NCI-H446 treated with DMSO at 0.1 percent for 48 hours (cell line): ENCODE measurements around the gene USP40.
"Not testable (repeated sequence)": the region's sequence is repeated elsewhere in the genome, so short reads cannot be mapped to it uniquely, and the experiment has no call there.

ENCODE experiments used
- DNase-seq: peaks from one replicate; lab custom pipeline; 2025; lab: John Stamatoyannopoulos, UW

USP40 gene, protein sequence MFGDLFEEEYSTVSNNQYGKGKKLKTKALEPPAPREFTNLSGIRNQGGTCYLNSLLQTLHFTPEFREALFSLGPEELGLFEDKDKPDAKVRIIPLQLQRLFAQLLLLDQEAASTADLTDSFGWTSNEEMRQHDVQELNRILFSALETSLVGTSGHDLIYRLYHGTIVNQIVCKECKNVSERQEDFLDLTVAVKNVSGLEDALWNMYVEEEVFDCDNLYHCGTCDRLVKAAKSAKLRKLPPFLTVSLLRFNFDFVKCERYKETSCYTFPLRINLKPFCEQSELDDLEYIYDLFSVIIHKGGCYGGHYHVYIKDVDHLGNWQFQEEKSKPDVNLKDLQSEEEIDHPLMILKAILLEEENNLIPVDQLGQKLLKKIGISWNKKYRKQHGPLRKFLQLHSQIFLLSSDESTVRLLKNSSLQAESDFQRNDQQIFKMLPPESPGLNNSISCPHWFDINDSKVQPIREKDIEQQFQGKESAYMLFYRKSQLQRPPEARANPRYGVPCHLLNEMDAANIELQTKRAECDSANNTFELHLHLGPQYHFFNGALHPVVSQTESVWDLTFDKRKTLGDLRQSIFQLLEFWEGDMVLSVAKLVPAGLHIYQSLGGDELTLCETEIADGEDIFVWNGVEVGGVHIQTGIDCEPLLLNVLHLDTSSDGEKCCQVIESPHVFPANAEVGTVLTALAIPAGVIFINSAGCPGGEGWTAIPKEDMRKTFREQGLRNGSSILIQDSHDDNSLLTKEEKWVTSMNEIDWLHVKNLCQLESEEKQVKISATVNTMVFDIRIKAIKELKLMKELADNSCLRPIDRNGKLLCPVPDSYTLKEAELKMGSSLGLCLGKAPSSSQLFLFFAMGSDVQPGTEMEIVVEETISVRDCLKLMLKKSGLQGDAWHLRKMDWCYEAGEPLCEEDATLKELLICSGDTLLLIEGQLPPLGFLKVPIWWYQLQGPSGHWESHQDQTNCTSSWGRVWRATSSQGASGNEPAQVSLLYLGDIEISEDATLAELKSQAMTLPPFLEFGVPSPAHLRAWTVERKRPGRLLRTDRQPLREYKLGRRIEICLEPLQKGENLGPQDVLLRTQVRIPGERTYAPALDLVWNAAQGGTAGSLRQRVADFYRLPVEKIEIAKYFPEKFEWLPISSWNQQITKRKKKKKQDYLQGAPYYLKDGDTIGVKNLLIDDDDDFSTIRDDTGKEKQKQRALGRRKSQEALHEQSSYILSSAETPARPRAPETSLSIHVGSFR

DNA sequence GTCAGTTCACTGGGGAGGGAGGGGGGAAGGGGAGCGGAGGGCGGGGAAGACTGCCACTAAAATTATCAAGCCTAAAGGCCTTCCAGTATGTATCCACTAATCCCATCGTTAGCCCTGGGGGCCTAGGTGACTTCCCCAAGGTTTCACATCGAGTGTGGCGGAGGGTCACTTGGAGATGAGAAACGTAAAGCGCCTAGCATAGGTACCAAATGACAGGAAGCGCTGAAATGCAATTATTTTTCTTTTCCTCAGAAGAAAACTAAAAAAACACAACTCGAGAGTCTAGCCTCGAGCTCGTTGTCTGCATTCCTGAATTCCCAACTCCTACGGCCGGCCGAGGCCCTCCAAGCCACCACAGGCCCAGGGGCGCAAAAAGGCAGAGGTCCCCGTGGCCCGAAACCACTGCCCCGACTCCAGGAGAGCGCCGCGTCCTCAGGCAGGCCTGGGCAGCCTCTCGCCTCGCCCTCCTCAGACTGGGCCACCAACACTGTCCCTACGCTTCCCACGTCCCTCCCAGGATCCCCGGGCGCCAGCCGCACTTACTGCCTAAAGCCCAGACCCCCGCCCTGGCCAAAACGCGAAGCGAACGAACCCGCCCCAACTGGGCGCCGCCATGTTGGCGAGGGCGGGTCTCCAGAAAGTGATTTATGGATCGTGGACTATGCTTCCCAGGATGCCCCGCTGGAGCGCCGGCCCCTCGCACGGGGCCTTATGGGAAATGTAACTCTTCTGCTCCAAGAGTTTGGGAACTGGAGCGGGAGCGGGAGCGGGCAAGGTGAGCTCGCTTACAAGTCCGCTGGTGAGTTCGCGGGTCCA lies at the start of gene USP40:
Gene USP40, minus strand, starts transcription at position 642 of the 816 bp plus-strand sequence. CDS start 1,228 bp downstream, outside the sequence.
- DNase-seq: peak; percentile 88

DNA sequence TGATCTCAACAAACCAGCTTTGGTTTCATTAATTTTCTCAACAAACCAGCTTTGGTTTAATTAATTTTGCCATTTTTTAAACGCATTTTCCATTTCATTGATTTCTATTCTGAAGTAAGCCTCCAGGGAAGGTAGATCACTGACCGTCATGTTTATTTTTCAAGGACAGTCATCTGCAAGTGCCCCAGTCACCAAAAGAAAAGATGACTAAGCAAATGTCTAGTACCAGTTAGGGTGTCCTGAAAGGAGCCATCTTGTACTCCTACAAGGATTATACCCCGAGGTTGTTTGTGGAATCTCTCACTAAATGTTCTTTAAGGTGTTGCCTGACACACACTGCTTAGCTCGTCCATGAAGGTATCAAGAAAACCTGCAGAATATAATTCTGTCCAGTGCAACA lies 44.7 kb upstream of the USP40 start:
- no peak for DNase-seq

DNA sequence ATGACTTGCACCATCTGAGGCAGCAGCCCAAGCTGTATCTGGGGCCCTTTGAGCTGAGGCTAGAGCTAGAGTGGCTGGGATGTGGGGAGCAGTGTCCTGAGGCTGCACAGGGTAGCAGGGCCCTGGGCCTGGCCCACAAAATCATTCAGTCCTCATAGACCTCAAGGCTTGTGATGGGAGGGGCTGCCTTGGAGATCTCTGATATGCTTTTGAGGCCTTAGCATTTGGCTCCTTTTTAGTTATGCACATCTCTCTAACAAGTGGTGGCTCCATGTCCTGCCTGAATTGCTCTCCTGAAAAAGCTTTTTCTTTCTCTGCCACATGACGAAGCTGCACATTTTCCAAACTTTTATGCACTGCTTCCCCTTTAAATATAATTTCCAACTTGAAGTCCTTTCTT lies 39.1 kb upstream of the USP40 start:
- DNase-seq: no peak

DNA sequence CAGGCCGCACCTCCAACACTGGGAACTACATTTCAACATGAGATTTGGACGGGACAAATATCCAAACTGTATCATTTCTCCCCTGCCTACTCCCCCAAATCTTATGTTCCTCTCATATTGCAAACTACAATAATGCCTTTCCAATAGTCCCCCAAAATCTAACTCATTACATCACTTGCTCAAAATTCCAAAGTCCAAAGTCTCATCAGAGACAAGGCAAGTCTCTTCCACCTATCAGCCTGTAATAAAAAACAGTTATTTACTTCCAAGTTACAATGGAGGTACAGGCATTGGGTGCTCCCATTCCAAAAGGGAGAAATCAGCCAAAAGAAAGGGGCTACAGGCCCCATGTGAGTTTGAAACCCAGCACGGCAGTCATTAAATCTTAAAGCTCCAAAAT lies 38.2 kb upstream of the USP40 start:
- no peak for DNase-seq

DNA sequence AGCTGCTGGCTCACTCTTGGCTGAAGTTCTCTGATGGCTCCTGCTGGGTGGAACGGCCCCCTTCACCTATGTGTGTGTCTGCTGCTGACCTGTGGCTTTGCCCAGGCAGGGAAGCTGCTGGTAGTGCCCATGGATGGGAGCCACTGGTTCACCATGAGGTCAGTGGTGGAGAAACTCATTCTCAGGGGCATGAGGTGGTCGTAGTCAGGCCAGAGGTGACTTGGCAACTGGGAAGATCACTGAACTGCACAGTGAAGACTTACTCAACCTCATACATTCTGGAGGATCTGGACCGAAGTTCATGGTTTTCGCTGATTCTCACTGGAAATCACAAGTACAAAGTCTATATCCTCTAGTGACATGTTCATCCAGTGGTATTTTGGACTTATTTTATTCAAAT lies 36.9 kb upstream of the USP40 start:
- DNase-seq: no peak

DNA sequence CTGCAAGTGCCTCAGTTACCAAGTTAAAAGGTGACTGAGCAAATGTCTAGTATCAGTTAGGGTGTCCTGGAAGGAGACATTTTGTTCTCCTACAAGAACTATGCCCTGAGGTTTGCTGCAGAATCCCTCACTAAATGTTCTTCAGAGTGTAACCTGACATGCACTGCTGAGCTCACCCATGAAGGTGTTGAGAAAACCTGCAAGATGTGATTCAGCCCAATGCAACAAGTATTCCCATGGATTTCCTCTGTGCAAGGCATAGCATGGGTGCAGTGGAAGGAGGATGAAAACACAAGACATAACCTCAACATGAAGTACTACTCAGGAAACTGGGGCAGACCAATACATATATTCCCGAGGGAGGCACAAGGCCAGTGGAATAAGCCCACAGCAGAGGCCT lies 35.5 kb upstream of the USP40 start:
- no peak for DNase-seq

DNA sequence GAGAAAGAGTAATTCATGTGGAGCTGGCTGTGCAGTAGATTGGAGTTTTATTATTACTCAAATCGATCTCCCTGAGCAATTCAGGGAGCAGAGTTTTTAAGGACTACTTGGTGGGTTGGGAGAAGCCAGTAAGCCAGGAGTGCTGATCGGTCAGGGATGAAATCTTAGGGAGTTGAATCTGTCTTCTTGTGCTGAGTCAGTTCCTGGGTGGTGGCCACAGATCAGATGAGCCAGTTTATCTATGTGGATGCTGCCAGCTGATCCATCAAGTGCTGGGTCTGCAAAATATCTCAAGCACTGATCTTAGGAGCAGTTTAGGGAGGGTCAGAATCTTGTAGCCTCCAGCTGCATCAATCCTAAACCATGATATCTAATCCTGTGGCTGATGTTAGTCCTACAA lies 33.8 kb upstream of the USP40 start:
- DNase-seq: no peak

DNA sequence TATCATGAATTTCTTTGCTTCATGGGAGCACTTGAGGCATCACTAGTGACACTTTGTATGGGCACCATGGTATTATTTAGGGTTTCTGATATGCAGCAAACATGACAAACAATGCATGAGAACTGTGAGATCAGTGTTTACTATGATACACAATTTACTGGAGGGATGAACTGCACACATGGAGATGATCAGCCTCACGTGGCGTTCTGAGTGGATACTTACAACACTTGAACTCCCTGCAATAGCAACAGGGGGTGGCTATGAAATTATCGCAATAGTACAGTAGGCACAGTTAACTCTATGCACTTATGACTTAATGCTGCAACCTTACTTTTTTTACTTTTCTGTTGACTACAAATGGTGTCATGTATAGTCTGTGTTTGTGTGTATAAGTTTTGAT lies 32.4 kb upstream of the USP40 start:
- no peak for DNase-seq

DNA sequence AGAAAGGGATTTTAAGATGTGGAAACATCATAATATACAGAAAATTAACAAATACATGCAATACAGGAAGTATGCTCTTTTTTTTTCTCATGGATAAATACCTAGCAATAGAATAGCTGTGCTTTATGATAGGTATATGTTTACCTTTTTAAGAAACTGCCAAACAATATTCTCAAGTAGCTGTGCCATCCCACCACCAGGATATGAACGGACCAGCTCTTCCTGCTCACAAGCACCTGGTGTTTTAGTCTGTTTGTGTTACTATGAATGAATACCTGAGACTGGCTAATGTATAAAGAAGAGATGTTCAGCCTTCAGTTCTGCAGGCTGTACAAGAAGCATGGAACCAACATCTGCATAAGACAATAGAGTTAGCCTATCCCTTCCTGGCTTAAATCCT lies 30.9 kb upstream of the USP40 start:
- no peak for DNase-seq

DNA sequence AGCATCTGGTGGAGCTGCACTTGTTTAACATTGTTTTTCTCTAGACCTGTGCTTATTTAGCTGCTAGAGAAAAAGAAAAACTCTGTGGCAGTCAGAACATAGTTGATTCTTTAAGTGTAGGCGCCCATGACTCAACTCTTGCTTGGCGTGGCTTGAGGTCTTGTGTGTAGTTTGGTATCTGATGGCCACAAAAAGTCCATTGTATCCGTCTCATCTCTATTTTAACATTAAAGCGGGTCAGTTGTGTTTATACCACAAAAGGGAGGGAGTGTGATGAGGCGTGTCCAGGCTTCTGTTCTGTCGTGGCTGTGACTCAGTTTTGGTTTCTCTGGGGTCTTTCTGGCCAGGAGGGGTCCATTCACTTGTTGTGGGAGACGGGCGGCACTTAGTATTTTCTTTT lies 26.6 kb upstream of the USP40 start:
- DNase-seq: no peak

DNA sequence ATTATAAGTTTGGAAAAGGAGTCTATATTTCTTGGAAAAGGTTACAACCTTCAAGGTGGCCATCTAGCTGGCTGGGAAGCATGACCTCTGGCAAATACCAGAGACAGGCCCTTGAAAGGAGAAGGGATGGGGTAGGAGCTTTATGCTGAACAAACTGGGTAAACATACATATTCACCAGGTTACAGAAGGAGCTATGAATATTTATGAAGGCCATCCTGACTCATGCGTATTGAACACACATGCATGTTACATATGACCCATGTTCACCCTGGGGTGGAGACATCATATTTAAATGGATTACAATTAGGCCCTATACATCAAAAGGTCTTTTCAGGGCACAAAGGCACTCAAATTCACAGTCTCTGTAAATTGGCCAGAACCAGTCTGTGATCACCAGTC lies 26.1 kb upstream of the USP40 start:
- DNase-seq: not testable (repeated sequence)

DNA sequence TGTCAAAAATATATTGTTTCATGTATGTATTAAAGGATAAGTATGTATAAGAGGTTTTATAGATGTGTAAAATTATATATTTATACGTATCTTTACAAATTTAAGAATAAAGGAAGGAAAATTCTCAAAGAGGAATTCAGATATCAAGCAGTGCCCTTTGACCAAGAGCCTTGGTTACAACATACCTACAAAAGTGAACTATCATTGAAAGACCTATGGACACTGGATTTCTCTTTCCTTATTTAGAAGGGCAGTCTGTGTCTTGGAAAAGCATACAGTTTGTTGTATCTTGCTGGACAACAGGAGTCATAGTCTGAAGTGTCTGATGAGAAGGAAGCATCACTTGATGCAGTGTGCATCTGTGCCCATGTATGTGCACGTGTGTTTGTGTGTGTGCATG lies 21.8 kb upstream of the USP40 start:
- no peak for DNase-seq

DNA sequence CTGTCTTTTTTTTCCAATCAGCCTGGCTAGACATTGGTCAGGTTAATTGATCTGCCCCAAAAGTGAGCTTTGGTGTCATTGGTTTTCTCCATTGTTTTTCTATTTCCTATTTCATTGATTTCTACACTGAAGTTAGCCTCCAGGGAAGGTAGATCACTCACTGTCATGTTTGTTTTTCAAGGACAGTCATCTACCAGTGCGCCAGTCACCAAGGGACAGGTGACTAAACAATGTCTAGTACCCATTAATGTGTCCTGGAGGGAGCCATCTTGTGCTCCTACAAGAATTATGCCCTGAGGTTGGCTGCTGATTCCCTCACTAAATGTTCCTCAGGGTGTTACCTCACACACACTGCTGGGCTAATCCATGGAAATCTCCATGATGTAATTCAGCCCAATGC lies 17.6 kb upstream of the USP40 start:
- DNase-seq: no peak

DNA sequence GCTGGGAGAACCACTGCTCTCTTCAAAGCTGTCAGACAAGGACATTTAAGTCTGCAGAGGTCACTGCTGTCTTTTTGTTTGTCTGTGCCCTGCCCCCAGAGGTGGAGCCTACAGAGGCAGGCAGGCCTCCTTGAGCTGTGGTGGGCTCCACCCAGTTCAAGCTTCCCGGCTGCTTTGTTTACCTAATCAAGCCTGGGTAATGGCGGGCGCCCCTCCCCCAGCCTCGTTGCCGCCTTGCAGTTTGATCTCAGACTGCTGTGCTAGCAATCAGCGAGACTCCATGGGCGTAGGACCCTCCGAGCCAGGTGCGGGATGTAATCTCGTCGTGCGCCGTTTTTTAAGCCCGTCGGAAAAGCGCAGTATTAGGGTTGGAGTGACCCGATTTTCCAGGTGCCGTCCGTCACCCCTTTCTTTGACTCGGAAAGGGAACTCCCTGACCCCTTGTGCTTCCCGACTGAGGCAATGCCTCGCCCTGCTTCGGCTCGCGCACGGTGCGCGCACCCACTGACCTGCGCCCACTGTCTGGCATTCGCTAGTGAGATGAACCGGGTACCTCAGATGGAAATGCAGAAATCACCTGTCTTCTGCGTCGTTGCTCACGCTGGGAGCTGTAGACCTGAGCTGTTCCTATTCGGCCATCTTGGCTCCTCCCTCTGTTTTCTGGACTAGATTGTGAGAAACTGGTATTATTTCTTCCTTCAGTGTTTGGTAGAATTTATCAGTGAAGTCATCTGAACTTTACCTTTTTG lies 16.8 kb upstream of the USP40 start:
- DNase-seq: not testable (repeated sequence)

DNA sequence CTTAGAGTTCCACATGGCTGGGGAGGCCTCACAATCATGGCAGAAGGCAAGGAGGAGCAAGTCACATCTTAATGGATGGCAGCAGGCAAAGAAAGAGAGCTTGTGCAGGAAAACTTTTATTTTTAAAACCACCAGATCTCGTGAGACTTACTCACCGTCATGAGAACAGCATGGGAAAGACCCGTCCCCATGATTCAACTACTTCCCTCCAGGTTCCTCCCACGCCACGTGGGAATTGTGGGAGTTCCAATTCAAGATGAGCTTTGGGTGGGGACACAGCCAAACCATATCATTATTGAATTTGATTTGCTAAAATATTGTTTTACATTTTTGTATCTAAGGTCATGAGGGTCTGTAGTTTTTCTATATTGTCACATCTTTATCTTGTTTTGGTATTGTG lies 10.8 kb upstream of the USP40 start:
- not testable (repeated sequence) for DNase-seq

DNA sequence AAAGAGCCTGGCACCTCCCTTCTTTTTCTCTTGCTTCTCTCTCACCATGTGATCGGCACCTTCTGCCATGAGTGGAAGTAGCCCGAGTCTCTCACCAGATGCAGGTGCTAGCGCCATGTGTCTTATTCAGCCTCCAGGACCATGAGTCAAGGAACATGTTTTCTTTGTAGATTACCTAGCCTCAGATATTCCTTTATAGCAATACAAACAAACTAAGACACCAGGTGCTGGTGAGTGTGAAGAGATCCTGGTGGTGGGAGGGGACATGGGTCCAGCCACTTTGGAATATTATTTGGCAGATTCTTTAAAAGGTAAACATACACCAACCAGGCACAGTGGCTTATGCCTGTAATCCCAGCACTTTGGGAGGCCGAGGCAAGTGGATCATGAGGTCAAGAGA lies 5.9 kb upstream of the USP40 start:
- DNase-seq: no peak

DNA sequence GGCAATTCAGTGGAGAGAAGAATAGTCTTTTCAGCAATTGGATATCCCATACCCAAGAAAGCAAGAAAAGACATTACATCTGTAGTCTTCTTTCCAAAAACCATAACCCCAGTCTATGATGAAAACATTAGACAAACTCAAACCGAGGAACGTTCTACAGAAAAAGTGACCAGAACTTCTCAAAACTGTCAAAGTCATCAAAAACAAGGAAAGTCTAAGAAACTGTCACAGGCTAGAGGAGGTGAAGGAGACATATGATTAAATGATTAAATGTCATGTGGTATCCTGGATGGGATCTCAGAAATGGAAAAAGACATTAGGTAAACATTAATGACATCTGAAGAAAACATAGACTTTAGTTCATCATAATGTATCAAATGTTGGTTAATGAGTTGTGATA lies 4.9 kb upstream of the USP40 start:
- no peak for DNase-seq

DNA sequence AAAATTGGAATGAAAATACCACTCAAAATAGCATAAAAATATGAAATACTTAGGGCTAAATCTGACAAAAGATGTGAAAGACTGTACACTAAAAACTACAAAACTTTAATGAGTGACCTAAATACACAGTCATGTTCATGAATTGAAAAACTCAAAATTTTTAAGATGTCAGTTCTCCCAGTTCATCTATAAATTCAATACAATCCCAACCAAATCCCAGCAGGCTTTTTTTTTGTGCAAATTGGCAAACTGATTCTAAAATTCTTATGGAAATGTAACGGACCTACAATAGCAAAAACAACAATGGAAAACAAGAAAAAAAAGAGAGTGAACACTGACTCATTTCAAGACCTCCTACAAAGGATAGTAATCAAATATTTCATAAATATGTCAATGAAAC lies 4.4 kb upstream of the USP40 start:
- no peak for DNase-seq

DNA sequence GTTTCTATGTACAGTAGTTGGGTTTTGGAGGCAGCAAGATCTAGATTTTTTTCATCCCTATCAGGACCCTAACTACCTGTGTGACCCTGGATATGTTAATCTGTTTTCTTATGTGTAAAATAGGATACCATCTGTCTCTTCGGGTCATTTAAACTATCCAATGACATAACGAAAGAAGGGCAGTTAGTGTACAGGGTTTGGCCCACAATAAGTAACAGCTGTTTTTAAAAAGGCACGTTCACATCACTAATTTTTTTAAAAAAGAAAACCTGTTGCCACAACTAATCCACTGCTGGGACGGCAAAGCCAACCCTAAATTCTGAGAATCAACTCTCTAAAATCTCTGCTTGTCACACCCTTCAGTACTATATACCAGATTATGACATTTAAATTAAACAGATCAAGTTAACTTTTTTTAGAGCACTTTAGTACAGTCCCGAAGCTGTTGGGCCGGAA lies 869 bp downstream of the USP40 start:
- no peak for DNase-seq

DNA sequence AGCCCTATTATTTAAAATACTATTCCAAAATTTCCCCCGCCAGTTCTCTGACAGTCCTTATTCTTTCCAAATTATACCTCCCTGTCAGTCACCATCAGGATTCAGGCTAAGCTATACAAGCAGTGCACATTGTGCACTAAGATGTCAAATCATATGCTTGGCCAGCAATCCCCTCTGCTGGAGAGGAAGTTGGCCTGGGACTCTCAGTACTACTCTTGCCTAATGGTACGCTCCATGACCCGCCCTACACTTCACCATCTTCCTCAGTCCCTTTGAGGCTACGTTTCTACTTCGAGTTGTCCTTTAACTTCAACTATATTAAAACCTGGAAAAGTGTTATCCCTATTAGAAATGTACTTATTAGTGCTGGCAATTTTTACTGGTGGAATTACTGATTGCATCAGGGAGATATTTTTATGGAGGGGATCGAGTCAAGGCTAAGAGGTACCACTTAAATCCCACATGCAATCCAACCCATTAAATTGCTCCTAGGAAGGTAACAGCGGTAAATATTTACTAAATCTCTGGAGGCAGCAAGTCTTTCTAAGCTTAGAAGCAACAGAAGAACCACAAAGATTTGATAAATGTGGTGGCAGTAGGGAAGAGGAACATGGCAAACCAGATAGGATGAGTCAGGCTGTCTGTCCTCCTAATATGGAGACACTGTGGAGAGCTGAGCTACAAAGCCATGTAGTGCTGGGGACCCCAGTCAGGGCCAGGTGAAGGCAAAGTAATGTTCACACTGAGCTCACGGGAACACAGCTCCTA lies 2.7 kb downstream of the USP40 start:
- DNase-seq: no peak
